CD4-positive, alpha-beta T cell treated with Interleukin-17A for 1 hour (primary cell): ENCODE data around the gene CNR2.
A peak's percentile ranks its signal among the peaks of the same experiment; 100 is the strongest.
"Not testable (repeated sequence)": the region's sequence is repeated elsewhere in the genome, so short reads cannot be mapped to it uniquely, and the experiment has no call there.

Source experiments
- DNase-seq: peaks from one replicate; pipeline ENCODE4 v3.0.0-alpha.2; 2020

The CNR2 gene

GRCh38 chr1:23913212-23913880, at the start of gene CNR2:
Gene CNR2 (minus strand): TSS chr1:23913362. CDS start chr1:23875617, 37,745 bp downstream.
- peak; percentile 48 for DNase-seq

DNA sequence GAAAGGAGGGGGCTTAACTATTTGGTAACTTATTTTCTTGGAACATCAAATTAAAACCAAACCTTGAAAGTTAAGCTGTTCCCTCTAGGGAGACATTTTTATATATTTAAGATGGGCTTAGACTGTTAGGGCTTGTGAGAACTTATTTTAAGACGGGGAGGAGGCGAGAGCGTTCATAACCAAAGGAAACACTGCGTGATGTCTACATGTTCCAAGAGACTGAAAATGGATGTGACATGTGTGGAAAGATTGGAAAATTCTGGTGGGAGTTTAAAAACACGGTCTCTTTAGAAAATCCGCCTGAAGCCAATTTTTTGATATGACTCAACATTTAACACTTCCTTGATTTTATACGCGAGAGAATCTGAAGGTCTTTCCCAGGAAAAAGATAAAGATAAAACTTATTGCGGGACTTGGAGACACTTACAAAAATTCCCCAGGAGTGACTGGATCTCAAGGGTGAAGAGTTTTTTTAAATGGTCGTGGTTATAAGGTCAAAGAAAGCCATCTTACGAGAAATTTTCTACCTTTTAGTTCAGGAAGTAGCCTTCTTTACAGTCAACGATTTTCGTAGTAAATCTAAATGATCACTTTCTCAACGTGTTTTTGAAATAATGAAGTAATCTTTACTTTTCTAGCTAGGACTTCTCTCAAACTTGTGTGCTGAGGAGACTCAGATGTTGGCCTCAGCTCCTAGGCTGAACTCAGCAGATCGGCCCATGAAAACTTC, 47.3 kb upstream of the CNR2 start:
- DNase-seq = no peak

DNA sequence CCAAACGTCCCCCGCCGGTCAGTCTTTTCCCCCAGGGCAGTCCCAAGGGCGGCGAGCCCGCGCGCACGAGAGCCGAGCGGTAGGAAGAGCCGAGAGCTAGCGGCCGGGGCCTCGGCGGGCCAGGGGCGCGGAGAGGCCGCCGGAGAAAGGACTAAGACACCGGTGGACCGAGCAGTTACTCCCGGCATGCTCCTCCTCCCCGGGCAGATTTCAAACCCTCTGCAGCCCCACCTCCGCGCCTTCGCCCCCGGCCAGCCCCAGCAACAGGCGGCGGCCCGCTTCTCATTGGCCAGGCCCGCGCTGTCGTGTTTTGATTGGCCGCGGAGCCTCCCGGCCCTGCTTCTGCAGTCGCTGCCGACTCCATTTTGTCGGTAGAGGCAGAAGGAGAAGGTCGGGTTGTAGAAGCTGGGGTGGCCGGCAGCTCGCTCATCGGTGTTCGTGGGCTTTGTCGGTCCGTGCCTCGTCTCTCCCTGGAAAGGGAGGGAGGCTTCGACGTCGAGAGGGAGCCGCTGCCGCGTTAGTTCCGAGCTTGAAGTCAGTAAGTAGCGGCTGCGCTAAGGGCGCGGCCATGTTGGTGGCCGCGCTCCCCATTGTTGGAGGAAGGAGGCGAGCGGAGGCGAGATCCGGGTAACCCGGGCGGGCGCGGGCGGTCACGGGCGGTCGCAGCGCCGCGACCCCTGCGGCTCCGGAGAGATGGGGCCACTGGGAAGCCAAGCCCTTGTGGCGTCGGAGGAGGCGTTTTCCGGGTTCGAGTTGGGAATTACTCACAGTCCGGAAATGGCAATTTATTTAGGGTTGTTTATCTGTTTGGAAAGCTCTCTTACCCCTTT, 46.5 kb upstream of the CNR2 start, which contains the start of gene PNRC2:
PNRC2 (plus strand) TSS at position 368 of the 830 bp plus-strand sequence. CDS start 1,630 bp downstream, outside the sequence.
- peak; percentile 96 for DNase-seq

- DNase-seq = peak; percentile 96
Measured at GRCh38 chr1:23958810-23959460, 45.8 kb upstream of the CNR2 start.

GRCh38 chr1:23958040-23958809, 45.1 kb upstream of the CNR2 start:
- not testable (repeated sequence) for DNase-seq

DNA sequence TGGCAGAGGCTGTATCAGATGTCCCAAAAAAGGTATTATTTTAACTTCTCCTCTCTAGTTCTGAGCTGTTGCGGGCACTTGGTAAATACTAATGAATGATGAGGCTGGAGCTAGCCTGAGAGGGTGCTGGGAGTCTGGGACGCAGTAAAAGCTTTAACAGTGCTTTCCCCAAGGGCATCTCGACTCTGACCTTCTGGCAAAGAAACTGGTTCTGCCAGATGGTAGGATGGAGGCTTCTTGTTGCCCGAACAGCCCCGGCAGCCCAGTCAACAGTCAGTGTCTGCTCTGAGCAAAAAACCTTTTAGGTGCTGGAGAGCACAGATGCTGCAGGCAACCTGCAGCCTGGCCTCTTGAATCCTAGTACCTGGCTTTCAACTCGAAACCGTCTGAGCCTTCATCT, 43.9 kb upstream of the CNR2 start:
- DNase-seq = no peak

DNA sequence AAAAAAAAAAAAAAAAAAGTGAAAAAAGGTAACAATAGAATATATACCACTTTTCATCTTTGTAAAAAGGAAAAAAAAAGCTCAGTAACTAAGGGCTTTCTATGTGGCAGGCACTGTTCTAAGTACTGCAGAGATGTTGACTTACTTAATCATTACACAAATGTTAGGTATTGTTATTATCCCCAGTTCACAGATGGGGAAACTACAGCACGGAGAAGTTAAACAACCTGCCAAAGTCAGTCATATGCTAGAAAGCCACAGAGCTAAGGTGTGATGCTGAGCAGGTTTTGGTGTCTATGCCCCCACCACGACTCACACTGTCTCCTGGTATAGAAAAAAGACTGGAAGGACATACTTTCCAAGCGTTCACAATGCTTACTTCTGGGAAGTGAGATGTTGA, 39.9 kb upstream of the CNR2 start:
- no peak for DNase-seq

DNA sequence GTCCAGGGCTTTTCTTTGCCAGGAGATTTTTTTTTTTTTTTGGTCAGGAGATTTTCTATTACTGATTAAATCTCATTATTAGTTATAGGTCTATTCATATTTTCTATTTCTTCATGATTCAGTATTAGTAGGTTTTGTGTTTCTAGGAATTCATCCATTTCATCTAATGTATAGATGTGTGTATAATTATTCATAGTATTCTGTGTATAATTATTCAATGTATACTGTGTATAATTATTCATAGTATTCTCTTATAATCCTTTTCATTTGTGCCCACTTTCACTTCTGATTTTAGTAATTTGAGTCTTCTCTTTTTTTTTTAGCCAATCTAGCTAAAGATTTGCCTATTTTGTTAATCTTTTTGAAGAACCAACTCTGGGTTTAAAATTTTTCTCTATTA, 34.2 kb upstream of the CNR2 start:
- DNase-seq = no peak

DNA sequence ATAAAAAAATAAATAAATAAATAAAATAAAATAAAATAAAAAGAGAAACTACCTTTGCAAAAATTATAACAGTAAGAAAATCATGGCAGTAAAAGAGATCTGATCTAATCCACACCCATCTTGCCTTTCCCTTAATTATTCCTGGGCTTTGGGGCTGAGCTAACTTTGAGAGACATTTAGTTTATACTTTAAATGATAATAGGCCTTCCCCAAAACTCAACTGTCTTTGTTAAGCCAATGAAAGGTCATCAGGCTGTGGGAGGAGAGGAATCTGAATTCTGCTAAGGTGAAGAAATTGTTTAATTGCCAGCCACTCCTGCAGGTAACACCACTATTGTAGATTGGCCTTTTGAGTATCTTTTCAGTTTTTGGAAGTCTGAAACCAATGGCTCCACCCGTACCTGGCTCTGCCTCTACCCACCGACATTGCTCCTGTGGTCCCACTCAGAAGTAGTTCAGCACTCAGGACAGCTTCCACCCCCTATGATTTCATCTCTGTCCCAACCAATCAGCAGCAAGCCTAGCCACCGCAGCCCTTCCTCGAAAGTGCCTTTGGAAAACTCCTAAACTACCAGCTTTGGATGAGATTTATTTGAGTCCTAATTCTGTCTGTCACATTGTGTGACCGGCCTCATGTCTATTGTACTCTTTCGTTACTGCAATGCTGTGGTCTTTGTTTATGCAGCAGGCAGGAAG, 23.5 kb upstream of the CNR2 start:
- DNase-seq = no peak

- no peak for DNase-seq
Measured at GRCh38 chr1:23931491-23931880, 18.3 kb upstream of the CNR2 start.

GRCh38 chr1:23930861-23931490, 17.8 kb upstream of the CNR2 start:
- DNase-seq = no peak

- no peak for DNase-seq
Measured at GRCh38 chr1:23930270-23930669, 17.1 kb upstream of the CNR2 start.

DNA sequence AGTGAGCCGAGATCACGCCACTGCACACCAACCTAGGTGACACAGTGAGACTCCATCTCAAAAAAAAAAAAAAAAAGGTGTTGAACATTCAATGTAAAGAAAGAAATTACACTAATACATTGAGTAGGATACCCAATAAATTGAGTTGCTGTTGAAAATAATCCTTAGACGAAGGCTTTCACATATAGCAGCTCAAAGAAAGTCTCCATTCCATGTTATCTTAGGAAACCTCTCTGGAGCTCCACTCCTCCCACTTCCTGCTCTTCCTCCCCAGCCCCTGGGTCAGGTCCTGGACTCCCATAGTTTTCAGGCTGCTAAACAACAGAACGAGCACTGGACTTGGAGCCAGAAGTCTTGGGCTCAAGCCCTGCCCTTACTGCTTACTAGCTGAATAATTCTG, 15.6 kb upstream of the CNR2 start:
- no peak for DNase-seq

- no peak for DNase-seq
Measured at GRCh38 chr1:23927097-23927496, 13.9 kb upstream of the CNR2 start.

- DNase-seq = no peak
Measured at GRCh38 chr1:23925279-23925678, 12.1 kb upstream of the CNR2 start.

GRCh38 chr1:23924601-23925000, 11.4 kb upstream of the CNR2 start:
- no peak for DNase-seq

DNA sequence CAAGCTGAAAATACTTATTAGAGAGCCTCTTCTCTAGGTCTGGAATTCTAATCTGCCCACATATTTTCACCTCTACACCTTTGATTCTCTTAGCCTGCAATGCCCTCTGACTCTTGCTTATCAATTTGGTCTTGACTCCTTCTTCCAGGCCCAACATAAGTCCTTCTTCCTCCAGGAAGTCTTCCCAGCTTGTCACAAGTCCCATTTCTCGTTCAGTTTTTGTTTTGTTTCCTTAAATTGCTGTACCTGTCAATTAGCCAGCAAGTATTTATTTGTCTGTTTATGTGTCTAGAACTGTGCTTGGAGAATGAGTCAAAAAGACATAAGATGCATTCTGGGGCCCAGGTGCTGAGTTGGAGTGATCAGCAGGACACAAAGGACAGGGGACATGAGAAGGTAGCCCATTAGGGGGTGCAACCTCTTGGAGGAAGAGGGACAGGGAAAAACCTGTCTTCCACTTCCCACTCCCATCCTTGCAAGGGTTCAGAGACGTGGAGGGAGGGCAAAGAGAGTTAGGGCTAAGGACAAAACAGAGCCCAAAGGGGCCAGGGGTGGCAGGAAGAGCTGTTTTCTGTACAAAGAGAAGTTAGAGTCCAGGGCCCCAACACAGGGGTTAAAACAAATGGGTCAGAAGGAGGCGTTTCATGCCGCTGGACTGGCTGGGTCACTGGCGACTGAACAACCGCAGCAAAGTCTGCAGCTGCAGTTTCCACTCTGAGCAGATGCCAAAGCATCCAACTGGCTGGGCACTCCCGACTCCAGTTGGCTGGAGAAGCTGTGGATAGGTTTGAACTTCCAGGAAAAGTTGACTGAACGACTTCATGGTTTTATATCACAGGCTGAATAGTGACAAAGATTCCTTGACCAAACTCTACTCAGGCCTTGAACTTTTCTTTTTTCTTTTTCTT, 10.7 kb upstream of the CNR2 start:
- no peak for DNase-seq

DNA sequence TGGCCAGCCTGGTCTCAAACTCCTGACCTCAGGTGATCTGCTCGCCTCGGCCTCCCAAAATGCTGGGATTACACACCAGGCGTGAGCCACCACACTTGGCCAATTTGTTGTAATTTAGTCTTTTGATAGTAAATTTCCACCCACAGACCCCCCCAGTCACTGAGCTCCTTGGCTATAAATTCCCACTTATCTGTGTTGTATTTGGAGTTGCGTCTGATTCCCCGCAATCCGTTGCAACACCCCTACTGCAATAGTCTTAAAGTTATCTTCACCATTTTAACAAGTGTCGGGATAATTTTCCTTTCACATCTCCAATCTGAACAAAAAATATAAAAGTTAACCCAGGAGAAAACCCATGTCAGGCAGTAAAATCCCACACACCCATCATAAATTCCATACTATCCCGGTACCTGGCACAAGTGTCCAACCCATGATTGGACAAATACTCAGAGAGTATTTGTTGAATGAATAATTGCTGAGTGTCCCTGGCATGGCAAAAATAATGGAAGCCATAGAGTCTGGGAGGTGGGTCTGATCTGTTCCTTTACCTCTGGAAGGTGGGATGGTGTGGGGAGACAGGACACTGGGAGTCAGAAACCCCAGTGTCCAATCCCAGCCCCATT, 9.3 kb upstream of the CNR2 start:
- DNase-seq = no peak
